Esophagus squamous epithelium (tissue), 4 donors: ENCODE data around the gene TNNT1.

Experiments
- POLR2A ChIP-seq, 4 donors: fragments of 450-650 bp; IDR thresholded peaks; one replicate each; pipeline ENCODE4 v1.6.1; 2017; ENCODE audit warnings: antibody characterized with exemption in 4 of 4, mild to moderate bottlenecking in 4 of 4, moderate library complexity in 3 of 4
- TF ChIP-seq, protein P1 (sequence below), 6 experiments: fragments of 450-650 bp in 4 of 6; fragments of 200-600 bp in 2 of 6; sonication (generic) in 2 of 6; IDR thresholded peaks; one replicate each; pipeline ENCODE4 v1.5.1; 2016 to 2019; ENCODE audit warnings: antibody characterized with exemption in 6 of 6, mild to moderate bottlenecking in 4 of 6, moderate library complexity in 4 of 6

DNA sequence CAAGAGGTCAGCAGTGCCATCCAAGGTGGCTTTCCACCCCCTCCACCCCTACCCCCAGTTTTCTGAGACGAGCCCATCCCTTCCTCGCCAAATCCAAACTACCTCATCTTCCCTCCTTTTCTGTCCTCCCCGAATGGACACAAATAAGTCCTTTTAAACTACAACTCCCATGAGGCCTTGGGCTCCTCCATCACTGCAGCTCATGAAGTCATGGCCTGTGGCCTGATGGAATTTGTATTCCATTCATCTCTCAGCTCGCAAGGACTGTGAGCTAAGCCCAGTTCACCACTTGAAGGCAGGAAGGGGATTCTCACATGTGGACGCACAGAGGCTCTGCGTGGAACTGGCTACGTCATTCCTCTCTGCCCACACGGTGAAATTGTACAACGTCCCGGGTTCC, 47.8 kb upstream of the TNNT1 start:
- TF ChIP-seq, protein P1, sequence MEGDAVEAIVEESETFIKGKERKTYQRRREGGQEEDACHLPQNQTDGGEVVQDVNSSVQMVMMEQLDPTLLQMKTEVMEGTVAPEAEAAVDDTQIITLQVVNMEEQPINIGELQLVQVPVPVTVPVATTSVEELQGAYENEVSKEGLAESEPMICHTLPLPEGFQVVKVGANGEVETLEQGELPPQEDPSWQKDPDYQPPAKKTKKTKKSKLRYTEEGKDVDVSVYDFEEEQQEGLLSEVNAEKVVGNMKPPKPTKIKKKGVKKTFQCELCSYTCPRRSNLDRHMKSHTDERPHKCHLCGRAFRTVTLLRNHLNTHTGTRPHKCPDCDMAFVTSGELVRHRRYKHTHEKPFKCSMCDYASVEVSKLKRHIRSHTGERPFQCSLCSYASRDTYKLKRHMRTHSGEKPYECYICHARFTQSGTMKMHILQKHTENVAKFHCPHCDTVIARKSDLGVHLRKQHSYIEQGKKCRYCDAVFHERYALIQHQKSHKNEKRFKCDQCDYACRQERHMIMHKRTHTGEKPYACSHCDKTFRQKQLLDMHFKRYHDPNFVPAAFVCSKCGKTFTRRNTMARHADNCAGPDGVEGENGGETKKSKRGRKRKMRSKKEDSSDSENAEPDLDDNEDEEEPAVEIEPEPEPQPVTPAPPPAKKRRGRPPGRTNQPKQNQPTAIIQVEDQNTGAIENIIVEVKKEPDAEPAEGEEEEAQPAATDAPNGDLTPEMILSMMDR (IDR thresholded peaks at IDR 0.05): no peak
- TF ChIP-seq POLR2A (IDR thresholded peaks at IDR 0.05): no peak
